SW 1271 (cell line): Measurements from ENCODE around the gene FGF2.
"Not testable (repeated sequence)": the region's sequence is repeated elsewhere in the genome, so short reads cannot be mapped to it uniquely, and the experiment has no call there.

Source experiments
- DNase-seq, 2 experiments: peaks; one replicate each; lab custom pipeline; 2025; lab: John Stamatoyannopoulos, UW

FGF2 gene

DNA sequence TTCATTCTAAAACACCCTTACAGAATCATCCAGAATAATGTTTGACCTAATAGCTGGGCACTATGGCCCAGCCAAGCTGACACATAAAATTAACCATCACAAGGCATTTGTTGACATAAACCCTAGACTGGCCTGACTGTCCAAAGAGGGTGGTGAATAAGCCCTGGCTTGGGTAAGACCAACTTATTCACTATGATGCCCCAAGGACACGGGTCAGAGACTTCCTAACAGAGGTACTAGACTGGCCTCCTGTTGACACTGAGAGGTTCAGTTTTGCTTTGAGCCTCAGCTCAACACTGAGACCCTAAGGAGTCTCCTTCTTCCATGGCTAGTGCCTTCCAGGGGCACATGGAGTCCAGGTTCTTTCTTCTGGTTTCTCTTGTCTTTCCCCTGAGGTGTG is 21.3 kb downstream of the FGF2 start:
- no peak for DNase-seq

DNA sequence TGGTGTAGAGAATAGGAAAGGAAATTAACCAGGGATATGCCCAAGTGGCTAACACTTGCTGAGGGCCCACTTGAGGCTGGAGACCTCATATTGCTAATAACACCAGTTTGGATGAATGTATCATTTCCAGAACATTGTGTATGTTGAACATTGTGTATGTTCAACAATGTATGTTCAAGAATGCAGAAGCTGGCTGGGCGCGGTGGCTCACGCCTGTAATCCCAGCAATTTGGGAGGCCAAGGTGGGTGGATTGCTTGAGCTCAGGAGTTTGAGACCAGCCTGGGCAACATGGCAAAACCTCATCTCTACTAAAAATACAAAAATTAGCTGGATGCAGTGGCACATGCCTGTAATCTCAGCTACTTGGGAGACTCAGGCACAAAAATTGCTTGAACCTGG is 23.2 kb downstream of the FGF2 start:
- DNase-seq, result not testable (repeated sequence)

DNA sequence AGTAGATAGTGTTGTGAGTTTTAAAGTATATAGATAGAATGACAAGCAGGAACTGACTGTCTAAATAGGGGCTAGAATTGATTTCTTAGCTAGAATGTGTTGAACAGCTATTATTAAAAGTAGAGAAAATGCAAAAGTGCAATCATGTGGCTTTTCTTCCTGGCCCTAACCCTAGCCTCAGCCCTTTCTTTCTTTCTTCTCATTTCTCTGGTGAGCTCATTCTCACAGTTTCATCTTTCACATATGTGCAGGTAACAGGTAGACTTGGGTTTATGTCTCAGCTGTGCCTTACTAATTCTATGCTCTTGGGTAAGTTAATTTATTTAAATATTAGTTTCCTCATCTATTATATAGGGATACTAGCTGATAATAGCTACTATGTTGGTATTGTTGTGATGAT is 24.9 kb downstream of the FGF2 start:
- no peak for DNase-seq

DNA sequence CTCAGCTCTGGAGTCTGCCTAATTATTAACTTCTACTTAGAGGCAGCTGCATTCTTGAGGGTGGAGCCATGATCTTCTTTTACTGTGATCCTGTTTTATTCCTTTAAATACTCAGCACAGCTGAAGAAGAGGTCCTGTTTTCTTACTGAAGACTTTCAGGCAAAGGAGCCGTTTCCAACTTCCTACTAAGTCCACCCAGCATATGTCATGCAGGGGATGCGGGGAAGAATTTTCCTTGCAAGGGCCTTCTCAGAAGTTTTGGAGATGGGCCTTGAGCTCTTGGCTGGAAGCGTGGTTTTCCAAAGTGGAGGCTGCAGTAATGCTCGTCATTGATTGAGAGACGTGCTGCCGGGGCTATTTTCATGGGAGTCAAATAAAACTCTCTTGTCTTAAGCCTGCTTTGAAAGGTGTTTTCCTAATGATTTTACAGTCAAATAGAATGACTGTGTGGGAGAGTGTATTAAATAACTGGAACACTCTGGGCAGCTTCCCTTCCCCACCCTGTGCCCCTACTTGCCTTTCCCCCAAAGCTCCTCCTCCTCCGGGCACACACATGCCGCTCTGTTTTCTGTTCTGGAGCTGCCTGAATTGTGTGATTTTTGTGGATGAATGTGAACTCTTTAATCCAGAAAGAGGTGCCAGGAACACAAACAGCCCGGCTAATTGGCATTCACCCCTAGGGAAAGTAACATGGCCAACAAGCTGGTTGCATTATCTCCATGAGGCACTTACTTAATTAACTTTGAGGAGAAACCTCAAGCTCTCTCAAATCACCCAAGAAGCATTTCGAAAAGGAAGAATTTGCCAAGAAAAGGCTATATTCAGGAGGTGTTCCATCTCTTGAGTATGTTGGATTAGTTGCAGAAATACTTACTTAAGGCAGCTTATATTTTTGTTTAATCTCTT is 28.1 kb downstream of the FGF2 start:
- no peak for DNase-seq

DNA sequence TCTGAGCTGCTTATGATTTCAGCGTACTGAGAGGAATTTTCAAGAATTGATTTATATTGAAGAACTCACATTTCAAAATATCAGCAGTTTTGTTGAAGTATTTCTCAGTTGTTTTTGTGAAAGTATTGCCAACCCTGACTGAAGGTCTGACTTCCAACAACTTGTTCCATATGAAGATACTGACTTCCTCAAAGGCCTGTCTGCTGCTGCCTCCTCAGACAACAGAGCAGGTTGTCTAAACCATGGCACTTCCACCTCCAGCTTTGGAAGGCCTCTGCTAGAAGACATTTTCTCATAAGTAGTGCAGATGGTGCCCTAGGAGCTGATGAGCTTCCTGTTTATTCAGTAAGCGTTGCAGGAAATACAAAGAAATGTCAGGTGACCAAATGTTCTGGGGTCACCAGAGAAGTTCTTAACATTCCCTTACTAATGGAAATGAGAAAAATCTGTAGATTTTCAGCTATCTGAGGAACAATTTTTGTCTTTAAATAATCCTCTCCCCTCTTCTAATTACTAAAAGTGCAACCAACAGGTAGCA is 28.8 kb downstream of the FGF2 start:
- DNase-seq, result no peak

DNA sequence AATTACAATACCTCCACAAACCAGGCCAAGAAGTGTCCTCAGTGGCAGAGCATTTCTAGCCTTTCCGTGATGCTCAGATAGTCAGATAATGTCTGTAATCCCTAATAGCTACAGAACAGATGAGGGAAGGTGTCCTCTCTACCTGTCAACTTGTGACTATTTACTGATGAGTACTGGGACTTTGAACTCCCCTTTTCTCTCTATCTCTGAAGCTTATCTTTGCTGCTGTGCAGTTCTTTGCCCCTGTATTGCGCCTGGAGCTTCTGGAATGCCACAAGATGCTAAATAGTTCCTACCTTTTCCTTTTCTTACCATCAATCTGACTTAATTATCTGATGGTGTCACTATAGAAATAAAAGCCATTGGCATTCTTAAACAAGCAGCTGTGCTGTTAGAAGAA is 30.5 kb downstream of the FGF2 start:
- no peak for DNase-seq

DNA sequence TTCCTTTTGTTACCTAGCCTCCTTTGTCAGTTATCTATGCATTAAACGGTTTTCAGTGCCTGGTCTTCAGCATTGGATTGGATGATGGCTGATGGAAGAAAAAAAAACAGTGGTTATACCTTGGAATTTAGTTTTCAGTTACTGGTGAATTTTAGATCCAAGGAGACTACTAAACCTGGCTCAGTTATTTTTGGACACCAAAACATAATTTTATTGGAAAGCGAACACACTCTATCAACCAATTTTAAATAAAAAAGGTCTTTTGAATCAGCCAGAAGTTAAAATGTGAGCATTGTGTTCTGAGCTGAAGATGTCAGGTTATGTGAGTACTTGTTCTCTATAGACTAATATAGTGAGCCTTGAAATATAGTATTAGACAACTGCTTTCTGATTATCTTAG is 32.1 kb downstream of the FGF2 start:
- no peak for DNase-seq

DNA sequence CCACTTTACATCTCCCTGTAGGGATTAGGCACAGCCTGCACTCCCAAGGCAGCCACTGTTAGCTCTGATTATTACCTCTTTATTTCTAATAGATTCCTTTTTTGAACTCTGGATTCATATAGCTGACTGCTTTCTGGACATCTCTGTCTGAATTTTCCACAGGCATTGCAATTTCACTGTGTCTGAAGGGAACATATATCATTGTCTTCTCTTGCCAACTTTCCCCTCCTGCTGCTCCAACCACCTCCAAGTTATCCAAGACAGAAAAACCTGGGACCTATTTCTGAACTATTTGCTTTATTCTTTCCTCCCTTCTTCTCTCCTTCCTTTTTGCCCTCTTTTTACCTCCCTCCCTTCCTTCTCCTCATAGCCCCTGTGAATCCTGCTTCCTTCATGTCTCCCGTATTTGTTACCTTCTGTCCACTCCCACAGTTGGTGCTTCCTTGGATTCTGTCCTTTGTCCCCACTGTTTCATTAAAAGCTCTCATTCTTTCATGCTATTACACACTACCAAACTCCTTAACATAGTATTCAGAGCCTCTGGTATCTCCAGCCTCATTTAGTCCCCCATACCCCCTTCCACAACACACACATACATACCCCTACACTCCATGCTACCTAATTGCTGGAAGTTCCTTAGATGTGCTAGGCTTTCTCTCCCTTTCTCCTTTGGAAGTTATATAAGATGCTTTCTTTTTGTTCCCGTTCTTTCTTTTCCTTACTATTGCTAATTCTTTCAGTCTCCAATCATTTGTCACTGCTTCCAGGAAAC is 34.7 kb downstream of the FGF2 start:
- DNase-seq, result no peak

DNA sequence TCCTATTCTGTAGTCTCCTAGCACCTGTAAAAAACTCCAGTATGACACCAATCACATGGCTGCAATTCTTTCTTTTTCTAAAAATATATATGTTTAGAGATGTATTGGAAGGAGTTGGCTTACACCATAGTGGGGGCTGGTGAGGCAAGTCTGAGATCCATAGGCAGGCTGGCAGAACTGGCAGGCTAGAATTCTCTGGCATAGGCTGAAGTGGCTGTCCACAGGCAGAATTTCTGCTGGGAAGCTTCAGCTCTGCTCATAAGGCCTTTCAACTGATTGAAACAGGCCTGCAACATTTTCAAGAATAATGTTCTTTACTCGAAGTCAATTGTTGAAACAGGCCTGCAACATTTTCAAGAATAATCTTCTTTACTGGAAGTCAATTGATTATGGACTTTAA is 37.0 kb downstream of the FGF2 start:
- DNase-seq, result no peak

DNA sequence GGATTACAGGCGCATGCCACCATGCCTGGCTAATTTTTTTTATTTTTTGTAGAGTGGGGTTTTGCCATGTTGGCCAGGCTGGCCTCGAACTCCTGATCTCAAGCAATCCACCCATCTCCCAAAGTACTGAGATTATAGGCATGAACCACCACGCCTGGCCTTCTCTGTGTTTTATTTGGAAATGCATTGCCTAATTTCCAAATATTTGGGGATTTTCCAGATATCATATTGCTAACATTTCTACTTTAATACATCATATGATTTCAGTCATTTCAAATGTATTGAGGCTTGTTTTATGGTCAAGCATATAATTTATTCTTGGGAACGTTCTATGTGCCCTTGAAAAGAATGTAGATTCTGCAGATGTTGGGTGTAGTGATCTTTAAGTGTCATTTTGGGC is 38.8 kb downstream of the FGF2 start:
- DNase-seq, result no peak

DNA sequence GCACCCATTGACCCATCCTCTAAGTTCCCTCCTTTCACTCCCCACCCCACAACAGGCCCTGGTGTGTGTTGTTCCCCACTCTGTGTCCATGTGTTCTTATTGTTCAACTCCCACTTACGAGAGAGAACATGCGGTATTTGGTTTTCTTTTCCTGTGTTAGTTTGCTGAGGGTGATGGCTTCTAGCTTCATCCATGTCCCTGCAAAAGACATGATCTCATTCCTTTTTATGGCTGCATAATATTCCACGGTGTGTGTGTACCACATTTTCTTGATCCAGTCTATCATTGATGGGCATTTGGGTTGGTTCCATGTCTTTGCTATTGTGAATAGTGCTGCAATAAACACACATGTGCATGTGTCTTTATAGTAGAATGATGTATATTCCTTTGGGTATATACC is 41.6 kb downstream of the FGF2 start:
- not testable (repeated sequence) for DNase-seq

DNA sequence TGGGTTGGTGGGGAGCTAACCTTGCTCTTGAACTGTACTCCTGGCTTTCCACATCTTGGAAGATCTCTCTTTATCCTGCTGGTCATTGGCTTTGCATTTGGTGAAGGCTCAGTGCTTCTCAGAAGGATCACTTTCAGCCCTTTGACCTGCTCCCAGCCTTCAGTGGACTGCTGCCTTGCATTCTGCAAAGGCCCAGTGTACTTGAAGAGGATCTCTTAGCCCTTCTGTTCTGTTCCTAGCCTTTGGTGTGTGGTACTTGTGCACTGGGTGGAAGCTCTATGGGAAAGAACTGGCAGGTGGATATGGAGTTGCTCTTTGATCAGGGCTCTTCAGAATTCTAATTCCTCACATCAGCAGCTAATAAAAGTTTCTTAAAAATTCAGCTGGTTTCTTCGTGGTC is 46.5 kb downstream of the FGF2 start:
- DNase-seq, result no peak

DNA sequence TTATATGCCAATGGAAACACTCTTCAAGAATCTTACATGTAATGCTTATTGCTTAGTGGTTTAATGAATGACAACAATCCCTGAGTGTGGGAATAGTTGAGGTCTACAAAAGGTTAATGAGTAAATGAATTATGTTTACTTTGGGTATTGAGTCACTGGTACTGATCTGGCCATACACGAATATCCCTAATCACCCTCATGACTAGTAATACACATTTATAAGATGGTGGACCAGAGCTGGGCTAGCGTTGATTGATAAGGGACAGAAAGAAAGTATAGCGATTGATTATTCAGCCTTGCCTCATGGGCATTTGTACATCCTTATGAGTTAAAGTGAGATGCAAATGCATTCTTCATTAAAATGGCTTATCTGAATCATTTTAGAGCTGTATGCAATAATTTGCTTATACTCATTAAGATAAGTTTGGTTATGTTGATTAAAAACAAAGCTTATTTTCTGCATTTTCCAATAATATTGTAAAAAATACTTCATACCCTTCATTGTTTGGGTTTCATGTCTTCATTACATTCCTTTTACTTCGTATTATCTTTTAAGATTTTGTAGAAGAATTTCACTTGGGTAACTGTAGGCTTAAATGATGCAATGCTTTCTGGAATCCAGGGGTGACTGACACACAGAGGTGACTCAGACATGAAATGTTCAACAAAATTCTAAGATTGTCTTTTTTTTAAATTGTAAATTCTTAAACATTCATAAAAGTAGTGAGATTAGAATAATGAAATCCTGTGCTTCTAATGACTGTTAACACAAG is 47.4 kb downstream of the FGF2 start:
- peak; percentile 2 to 55 for DNase-seq

DNA sequence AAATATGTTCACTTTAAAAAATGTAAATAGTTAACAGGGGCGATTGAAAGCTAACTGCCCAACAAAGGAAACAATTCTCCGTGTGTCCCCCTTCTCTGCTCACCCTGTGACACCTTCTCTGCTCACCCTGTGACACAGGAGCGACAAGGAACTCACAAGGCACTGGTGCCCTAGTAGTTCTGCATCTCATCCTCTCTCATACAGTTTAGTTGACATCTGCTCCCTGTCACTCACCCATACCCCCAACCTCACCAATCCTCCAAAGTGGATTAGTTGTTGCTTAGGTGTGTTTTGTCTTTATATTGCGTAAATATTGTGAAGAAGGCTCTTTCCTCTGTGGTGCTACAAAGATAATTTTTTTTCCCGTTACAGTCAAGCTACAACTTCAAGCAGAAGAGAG is 49.3 kb downstream of the FGF2 start:
- no peak for DNase-seq

DNA sequence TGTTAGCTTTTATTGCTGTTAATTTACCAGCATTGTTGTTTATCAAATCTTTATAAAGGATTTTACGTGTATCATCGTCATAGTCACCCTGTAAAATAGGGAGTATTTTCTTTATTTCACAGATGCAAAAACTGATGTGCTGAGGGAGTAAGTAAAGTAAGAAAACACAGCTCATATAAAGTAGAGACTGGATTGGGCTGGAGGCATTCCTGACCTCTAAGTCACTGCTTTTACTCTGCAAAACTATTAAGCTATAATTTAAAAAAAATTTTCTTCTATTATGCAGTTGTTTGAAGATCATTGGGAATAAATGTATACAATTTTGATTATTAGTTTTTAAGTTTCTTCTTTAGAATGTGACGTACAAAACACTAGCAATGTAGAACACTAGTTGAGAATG is 49.8 kb downstream of the FGF2 start:
- no peak for DNase-seq

DNA sequence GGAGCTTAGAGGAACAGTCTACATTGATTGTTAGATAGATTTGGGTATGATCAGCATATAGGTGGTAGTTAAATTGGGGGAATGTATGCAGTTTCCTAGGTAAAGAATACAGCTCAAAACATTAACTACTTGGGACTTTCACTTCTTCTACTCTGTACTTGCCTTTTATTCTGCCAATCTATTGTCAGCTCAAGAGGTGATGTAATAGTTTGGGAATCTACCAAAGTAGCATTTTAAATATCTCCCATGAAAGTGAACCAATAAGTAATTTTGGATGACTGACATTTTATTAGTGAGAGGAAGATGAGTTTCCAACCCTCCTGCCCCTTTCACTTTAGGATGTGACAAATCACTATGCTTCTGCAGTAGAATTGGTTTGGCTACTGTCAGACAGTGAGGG is 52.4 kb downstream of the FGF2 start:
- DNase-seq, result no peak

DNA sequence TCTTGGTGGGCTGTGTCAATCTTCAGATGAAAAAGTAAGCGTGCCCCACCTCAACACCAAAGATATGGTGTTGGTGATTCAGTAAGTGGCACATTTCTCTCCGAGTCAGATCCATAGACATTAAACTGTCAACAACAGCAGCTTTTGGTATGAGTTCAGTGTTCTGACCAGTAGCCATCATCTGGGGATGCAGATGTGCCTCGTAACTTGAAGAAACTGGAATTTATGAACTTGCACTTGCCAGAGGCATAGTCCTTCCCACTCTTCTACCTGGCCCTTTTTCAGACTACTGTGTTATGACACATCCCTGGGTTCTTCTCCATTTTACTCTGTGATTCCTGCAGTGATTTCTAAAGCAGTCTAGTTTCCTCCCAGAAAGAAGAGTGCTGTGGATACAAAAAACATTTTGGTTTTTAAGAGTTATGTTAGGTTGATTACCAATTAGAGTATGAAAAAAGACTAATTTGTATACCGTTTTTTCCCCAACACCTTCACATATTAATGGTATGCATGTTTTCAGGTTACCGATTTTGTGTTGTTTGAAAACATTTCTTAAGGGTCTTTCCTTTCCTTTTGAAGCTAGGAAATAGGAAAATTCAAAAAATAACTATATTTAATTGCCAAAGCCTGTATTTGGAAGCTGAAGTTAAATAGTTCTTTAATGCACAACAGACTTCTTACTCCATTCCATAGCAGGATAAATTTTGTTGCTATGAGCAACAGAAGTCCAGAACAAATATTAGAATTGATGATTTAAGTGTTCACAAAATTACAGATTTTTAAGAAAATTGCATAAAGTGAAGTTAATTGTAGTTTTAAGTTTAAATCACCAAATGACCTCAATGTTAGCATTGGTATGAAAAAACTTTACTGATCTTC is 56.5 kb downstream of the FGF2 start:
- DNase-seq, result no peak

DNA sequence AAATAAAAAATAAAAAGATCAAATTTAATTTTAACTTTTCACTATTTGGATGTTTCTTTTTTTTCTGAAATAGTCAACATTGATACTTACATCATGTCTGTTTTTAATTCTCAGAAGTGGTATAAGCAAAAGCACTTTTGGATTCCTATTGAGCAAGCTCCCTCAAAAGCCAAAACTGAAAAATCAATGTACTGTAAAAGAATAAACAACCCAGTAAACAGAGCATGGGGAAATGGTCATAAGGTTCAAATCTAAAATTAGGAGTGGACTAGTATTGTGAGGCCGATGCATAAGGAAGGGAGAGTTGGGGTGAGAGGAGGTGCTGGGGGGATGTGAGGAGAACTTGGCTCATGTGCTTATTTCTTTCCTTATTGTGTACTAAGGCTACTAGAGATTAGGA is 57.9 kb downstream of the FGF2 start:
- no peak for DNase-seq

DNA sequence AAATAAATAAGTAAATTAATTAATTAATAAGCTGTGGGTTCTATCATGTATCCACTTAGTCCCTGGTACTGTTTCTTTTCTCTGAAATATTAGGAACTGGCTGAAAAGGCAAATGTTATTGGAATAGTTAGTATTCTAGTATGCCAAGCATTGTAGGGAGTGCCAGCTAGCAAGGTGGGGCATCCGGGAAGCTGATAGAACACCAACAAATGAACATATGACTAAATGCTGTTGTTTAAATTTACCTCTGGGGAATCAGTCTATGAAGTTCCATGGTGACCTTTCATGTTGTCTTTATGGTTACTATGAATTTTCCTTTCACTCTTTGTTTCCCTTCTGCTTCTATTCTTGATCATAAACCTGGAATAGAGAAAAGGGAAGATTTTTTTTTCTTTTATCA is 63.1 kb downstream of the FGF2 start:
- no peak for DNase-seq

DNA sequence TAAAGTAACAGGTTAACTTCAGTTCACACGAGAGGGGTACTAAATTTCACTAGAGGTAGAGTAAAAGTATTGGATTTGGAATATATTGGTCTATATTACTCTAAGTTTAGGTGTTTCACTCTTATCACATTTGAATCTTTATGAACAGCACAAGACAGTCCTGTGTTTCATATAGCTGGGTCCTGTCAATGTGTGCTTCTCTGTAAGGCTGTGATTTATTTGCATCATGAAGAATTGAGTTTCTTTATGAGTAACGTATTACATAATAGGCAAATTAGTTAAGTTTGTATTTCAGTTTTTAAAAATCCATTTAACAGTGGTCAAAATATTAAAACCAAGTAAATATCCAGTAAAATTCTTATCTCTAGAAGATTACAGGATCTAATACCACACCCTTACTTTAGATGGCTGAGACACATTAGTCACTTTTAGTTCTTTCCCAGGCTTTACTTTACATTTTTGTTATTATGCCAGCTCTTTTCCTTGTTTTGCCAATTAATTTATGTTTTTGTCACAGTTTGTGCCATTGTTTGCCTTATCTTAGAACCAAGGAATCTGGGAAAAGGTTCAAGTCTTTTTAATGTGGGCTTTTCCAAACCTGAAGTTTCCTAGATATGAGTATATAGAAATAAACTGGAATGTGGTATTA is 63.6 kb downstream of the FGF2 start:
- peak in 1 of 2 experiments; percentile 26 for DNase-seq

DNA sequence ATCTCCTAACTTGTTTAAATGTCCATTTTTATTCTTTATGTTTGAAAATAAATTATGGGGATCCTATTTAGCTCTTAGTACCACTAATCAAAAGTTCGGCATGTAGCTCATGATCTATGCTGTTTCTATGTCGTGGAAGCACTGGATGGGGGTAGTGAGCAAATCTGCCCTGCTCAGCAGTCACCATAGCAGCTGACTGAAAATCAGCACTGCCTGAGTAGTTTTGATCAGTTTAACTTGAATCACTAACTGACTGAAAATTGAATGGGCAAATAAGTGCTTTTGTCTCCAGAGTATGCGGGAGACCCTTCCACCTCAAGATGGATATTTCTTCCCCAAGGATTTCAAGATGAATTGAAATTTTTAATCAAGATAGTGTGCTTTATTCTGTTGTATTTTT is 68.2 kb downstream of the FGF2 start:
- DNase-seq, result no peak
